ENCODE data around the gene ETV5. TPM values are rescaled to one million over a fixed set of nuclear protein-coding genes. Genes with fewer than 3 reads are reported as not detected.

ETV5 gene
- total and polyA plus RNA-seq, 2 of the 4 experiments (the other 2 are of a cell fraction): 15.7 to 20.1 TPM

GRCh38 chr3:186115239-186115996 is 6.5 kb upstream of the ETV5 start:
- Histone ChIP-seq H4K5ac (ENCODE audit: low read depth, low read length) (no peak overlapping the region), H3K9me3 (ENCODE audit: control insufficient read depth, insufficient read depth, low read length) (no peaks in the 10 kb centered on the region), H2BK15ac (ENCODE audit: low read depth, low read length) (no peak overlapping the region), H3K4me3 (ENCODE audit: insufficient read depth, low read depth, low read length) (no peak overlapping the region), H2BK20ac (ENCODE audit: low read depth, low read length) (no peak overlapping the region), H3K23ac (ENCODE audit: low read depth, low read length) (no peak overlapping the region), H3K4me2 (ENCODE audit: low read depth, low read length) (no peak overlapping the region), H3K4ac (ENCODE audit: low read depth, low read length) (no peak overlapping the region), H3K4me1 (ENCODE audit: control insufficient read depth, insufficient read depth, low read length) (peaks cover 2% of the 10 kb centered on the region), H2AFZ (replicated peaks; ENCODE audit: low read length, poor library complexity) (no peak overlapping the region), H4K20me1 (ENCODE audit: insufficient read depth, low read length) (no peaks in the 10 kb centered on the region), H4K91ac (ENCODE audit: insufficient read depth, low read depth, low read length) (no peak overlapping the region), H3K14ac (replicated peaks; ENCODE audit: low read depth, low read length) (no peak overlapping the region), H3K79me1 (ENCODE audit: low read depth in 1 of 2, low read length in 2 of 2) (0 out of 4 replicates have a peak, but pooled peaks cover 0 to 3% of the 10 kb centered on the region in 2 experiments), H3K9me1 (ENCODE audit: insufficient read depth, low read length) (peaks cover 7% of the 10 kb centered on the region), H3K36me3 (ENCODE audit: control insufficient read depth, insufficient read depth, low read length) (no peaks in the 10 kb centered on the region), H2AK9ac (replicated peaks; ENCODE audit: low read depth, low read length, poor library complexity) (no peak overlapping the region), H3K27me3 (ENCODE audit: control insufficient read depth, insufficient read depth, low read length) (peaks cover 46% of the 10 kb centered on the region), H2BK5ac (ENCODE audit: low read depth, low read length, poor library complexity, severe bottlenecking) (no peak overlapping the region), H2AK5ac (ENCODE audit: low read depth, low read length) (no peak overlapping the region), H2BK120ac (ENCODE audit: low read depth, low read length) (no peak overlapping the region), H3K18ac (ENCODE audit: low read depth, low read length) (no peak overlapping the region), H3K27ac (ENCODE audit: insufficient read depth, low read length) (no peak overlapping the region), H3K56ac (ENCODE audit: extremely low read depth, insufficient read depth, low read length) (no peak overlapping the region), H4K8ac (ENCODE audit: low read depth in 2 of 2, low read length in 2 of 2) (no peak overlapping the region), H3K9ac (ENCODE audit: low read depth, low read length) (no peak overlapping the region)
- intact Hi-C loops (cut with micrococcal nuclease) (no loop called here), dilution Hi-C loops (cut with HindIII; ENCODE audit: low sequenced_read_pairs, unreplicated experiment) (no loop called here), in situ Hi-C loops (cut with MboI; ENCODE audit: low sequenced_read_pairs) (no loop called here)
- CTCF ChIA-PET: no interaction called here
- ATAC-seq (ENCODE audit: low read depth): no peak
- BruUV-seq (replicated peaks): no TSS peak
- POLR2A ChIA-PET (ENCODE audit: unreplicated experiment): no interaction called here
- WGBS, 2 experiments (ENCODE audit: extremely low coverage in 2 of 2, insufficient read length in 1 of 2): 68% methylated on average over 5 of the region's 15 CpGs; no CpG with 5 or more reads in 1 of the 2 experiments
- TF ChIP-seq POLR2A (IDR thresholded peaks at IDR 0.05; ENCODE audit: low read depth, low read length) (no peak), CTCF (conservative IDR thresholded peaks at IDR 0.05; ENCODE audit: low read depth, low read length) (no peak)
- no peak for DNase-seq

All from IMR-90 (cell line).